ENCODE data around the gene LRCH3.

DNA sequence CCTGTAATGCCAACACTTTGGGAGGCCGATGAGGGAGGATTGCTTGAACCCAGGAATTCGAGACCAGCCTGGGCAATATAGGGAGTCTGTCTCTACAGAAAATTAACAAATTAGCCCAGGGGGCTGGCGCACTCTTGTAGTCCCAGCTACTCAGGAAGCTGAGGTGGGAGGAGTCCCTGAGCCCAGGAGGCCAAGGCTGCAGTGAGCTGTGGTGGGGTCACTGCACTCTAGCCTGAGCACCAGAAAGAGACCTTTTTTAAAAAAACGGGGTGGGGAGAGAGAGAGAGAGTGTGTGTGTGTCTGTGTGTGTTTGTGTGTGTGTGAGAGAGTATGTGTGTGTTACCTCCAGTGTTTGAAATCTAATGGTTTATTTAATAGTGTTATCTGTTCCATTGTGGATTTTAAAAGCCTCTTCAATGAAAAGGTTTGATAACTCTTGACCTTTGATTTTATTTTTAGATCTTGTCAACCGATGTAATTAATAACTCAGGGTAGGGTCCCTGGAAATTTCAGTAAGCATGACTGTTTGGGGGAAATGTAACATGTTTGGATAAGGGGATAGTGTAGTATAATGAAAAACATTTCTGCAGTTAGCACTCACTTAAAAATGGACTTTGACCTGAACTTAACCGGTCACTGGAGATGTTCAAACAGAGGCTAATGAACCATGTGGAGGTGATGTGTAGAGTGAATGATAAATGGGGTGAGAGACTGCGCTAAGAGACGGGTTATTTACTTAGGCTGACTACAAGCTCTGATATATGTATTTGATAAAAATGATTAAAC, 29.7 kb downstream of the LRCH3 start:
- no peak for TF ChIP-seq CTCF (IDR thresholded peaks at IDR 0.05; ENCODE audit: low read depth, low read length)
- no peak for TF ChIP-seq POLR2A (IDR thresholded peaks at IDR 0.05; ENCODE audit: extremely low read depth, insufficient read length)
